GM18858 (cell line): ENCODE measurements around the gene ADGRG1.
A peak's percentile ranks its signal among the peaks of the same experiment; 100 is the strongest.

ENCODE experiments used
- ATAC-seq: cut with Tn5 transposase; IDR thresholded peaks from one replicate; pipeline ENCODE4 v1.9.1; 2021; ENCODE audit not compliant: unreplicated experiment

Gene ADGRG1

DNA sequence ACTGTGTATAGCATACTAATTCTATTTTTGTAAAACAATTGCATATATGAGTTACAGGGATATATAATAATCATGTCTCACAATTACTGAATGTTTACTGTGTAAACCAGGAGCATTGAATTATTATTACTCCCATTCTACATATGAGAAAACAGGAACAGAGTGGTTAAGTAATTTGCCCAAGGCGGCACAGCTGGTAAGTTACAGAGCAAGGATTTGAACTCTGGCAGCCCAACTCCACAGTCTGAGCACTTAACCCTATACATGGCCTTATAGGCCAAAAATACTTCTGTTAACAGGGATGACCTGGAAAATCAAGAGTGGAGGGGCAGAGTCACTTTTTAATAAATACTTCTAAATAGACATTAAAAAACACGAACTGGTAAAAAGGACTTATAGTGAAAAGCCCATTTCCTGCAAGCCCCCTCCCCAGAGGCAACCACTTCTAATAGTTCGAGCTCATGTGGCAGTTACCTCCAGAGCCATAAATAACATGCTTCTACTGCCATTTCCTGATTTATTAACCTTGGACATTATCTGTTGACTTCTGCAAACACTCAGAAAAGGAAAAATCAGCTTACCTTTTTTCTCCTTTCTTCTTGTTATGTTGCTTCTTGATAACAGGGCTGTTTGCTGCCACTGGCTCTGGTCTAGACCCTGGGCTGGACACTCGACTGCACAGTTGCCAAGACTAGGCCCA, 22.1 kb upstream of the ADGRG1 start:
- ATAC-seq, result no peak

DNA sequence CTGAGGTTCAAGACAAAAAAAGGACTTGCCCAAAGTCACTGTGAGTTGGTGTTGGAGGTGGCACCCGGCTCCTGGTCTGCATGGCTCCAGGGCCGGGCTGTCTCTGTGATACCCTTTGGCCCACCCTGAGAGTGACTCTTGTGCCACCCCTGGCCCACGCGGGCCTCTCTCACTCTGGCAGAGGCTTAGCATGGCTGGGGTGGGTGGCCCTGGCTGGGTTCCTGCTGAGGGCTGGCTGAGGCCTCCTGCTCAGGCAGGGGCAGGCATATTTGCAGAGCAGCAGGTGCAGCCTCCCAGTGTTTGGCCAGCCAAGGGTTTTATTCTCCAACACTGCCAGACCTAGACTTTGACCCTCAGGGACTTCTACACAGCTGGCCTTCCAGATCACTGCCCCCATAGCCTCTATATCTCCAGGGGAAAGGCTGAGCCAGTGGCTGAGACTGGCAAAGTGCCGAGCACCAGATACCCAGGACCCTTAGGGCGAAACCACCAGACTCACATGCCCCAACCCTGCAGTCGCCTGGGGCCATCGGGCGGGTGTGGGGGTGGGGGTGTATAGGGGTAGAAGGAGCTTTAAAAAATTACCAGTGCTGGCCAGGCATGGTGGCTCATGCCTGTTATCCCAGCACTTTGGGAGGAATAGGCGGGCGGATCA, 21.5 kb upstream of the ADGRG1 start:
- no peak for ATAC-seq

DNA sequence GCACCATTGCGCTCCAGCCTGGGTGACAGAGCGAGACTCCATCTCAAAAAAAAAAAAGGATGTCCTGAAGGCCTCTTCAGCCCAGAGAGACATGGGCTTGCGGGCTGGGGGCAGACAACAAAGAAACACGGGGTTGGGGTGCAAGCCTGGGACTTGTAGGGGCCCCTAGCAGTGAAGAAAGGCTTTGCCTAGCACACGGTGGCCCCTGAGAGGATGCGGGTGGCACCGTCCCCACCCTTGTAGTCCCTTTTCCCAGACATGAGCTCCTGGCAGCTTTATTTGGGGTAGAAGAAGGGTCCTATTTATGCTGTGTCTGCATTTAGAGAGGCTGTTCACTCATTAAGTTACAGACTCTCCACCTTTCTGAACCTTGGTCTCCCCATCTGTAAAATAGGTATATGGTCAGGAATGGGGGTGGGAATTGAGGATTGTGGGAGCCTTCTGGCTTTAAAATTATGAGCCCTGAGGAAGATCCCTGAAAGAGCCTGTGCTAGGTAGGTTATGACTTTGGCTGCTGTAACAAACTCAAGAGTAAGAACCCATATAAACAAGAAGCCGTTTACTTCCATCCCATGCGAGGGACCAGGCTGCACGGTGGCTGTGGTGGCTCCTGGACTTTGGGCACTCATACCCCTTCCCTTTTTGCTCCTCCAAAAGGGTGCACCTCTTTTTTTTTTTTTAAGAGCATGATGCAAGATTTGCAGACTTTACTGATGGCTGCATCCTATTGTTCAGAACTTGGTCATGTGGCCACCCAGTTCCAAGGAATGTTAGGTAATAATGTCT, 20.6 kb upstream of the ADGRG1 start:
- no peak for ATAC-seq

DNA sequence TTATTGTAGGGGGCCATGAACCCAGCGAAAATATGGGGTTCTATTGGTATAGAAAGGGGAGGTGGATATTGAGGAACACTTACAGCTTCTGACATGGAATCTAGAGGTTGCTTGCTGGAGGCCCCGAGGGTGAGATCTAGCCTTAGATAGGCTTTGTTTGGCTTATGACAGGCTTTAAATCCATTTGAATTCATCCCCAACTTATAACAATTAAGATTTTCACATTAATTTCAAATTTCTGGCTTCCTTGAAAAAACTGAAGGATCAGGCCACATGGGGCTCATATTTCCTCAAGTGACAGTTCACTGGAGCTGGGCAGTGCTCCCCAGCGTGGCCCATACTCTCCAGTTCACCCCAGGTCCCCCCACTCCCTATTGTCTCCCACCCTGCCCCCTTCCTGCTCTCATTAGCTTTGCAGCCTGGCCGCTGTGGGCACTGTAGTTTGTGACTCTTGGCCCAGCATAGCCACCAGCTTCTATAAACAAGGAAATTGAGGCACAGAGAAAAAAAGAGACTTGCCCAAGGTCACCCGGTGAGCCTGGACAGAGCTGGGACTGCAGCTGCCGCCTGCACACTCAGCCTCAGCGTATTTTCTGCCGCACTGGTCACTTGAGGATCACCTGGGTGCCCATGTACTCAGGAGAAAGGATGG, 19.8 kb upstream of the ADGRG1 start:
- ATAC-seq, result no peak

DNA sequence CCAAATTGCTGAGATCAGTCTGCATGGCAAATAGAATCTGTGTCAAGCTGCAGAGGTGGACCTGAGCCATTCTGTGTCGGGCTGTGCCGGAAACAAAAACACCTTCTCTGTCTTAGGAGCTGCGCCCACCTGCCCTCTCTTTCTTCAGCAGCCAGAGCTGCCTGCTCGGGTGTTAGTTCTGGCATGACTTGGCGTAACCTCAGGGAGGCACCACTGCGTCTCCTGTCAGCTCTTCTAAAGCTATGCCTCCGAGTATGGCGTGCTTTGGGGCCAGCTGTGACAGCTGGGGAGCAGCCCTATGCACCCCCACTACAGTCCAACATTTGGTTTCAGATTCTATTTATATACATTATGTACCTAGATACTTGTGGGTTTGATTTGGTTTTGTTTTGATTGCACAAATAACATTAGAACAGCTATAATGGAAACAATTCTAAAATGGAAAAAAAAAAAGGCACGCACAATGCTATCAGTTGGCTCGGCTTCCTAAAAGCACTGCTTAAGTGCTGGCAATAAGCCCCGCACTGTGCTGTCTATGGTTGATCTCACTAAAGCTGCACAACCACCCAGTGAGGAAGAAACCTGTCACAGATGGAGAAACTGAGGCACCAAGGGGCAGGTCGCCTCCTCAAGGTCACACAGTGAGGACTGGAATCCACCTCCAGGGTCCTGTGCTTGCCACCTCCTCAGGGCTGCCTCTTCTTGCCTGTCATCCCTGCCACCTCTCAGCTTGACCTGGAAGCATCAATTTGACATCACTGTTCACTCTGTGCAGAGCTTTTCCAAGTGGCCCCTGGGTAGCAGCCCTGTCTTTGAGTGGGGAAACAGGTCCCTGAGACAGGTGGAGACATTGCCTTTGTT, 18.7 kb upstream of the ADGRG1 start:
- peak; percentile 92 for ATAC-seq

DNA sequence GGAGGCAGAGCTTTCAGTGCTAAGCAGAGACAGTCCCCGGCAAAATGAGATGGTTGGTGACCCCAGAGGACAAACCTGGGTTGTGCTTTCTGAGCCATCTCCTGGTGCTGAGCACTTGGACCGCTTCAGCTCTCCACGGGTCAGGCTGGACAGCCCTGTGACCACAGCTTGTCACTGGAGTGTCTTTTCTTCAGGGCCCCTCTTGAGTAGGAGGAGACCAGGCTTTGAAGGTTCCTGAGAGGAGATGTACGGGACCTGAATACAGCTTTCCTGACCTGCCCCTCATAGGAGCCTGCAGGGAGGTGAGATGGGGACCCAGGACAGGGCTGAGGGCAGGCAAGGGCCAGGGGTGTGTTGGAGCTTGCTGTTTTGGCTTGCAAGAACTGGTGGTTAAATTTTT, 17.8 kb upstream of the ADGRG1 start:
- ATAC-seq, result no peak

DNA sequence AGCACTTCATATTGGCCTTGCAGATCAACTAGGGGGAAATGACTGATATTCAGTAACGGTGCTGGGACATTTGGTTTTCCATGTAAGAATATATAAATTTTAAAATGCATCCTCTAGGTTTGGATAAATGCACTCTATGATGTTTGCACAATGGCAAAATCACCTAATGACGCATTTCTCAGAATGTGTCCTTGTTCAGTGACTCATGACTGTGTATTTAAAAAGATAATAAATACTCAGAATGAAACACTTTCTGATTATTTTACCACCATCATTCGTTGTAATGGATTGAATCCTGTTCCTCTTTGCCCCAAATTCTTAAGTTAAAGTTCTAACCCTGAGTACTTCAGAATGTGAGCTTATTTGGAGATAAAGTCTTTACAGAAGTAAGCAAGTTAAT, 17.2 kb upstream of the ADGRG1 start:
- no peak for ATAC-seq

DNA sequence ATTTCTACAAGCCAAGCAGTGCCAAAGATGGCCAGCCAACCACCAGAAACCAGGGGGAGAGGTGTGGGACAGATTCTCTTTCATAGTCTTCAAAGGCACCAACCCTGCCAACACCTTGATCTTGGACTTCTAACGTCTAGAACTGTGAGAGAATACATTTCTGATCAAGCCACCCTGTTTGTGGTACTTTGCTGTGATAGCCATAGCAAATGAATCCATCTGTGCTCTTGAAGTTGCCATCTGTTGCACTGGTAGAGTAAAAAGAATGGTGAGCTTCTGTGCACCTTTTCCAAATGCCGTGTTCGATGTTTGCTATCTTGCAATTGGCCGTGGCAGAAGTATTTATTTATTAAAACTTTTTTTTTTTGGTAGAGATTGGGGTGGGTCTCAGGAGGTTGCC, 16.7 kb upstream of the ADGRG1 start:
- ATAC-seq, result no peak

DNA sequence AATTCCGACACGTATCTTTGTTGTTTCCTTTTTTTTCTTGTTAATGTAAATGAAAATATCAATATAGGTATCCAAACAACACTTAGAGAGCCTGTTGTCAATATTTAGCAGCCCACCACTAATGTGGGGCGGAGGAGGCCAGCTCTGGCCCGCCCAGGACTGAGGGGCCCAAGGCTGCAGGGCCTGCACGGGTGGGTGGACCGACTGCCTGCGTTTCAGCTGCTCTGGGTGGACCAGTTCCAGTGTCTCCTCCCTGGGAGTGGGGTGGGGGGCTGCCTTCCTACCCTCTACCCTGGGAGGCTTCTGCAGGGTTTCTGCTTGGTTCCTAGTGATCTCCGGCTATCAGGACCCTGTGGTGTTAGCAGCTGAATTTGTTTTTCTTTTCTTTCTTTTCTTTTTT, 15.9 kb upstream of the ADGRG1 start:
- no peak for ATAC-seq

DNA sequence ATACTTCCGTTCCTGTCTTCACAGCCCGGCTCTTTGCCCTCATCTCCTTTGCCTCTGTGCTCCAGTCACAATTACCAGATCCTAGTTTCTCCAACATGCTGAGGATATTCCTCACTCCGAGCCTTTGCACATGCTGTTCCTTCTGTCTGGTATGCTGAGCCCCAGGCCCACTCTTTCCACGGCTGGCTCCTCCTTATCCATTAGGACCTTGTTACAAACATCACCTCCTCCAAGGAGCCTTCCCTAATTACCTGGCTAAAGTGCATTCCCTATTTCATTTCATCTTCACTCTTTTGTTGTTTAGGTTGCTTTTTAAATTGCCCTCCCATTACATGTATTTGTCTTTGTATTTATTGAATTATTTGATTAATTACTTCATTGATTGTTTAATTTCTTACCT, 14.9 kb upstream of the ADGRG1 start:
- no peak for ATAC-seq

DNA sequence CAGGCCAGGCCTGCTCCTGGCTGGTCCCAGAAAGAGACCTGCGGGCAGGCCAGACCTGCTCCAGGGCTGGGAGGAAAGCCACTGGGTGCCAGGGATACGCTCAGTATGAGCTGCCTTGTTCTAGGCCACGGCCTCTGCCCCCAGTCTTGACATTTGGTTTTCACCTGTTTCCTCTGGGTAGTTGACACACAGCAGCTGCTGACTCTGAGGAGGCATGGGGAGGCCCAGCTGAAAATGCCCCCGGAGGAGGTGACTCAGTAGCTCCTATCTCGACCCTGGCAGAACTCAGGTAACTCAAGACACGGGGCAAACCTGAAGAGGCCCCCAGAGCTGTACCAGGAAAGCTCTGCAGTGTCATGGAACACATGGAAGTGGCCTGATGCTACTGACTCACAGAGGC, 13.9 kb upstream of the ADGRG1 start:
- no peak for ATAC-seq

DNA sequence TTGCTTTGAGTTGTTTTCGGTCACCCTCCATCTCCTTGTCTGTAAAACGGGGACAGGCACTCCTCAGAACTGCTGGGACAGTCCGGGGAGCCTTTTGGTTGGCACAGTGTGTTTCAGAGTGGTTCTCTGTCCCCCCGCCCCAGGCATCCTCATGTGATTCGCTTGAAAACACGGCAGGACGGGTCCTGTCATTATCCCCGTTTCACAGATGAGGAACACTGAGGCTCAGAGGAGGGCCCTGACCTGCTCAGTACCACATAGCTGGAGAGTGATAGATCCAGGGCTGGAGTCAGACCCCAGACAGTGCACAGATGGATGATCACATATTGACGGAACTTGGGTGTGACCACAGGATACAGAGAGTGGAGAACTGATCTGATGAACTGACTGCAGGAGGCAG, 13.5 kb upstream of the ADGRG1 start:
- no peak for ATAC-seq

DNA sequence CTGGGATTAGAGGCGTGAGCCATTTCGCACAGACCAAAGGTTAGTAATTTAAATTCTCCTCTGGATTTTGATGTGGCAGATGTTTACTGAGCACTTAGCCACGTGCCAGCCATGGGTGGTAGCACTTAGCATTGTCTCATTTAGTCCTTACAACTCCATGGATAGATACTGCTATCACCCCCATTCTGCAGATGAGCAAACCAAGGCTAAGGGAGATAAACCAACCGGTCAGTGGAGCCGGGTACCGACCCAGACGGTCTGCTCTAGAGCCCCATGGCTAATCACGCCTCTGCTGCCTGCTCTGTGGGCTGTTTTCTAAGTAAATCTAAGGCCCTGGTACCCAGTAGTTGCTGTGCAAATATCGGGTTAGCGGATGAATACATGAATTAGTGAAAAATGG, 12.6 kb upstream of the ADGRG1 start:
- ATAC-seq, result no peak

DNA sequence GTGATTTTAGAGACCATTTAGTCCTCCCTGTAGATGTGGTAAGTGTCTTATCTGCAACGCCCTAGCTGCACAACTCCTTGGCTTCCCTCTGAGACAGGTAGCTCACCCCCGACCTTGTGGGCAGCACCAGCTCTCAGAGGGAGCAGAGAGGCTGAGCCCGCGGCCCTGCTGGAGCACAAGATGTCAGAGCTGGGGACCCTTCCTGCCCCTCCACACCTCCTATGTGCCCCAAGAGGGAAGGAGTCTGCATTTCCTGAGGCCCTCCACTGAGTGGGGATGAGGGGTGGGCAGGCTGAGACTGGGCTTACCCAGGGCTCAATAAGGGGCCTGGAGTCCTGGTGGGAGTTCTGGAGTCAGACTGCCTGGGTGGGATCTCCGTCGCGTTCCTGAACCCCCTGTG, 12.2 kb upstream of the ADGRG1 start:
- no peak for ATAC-seq

DNA sequence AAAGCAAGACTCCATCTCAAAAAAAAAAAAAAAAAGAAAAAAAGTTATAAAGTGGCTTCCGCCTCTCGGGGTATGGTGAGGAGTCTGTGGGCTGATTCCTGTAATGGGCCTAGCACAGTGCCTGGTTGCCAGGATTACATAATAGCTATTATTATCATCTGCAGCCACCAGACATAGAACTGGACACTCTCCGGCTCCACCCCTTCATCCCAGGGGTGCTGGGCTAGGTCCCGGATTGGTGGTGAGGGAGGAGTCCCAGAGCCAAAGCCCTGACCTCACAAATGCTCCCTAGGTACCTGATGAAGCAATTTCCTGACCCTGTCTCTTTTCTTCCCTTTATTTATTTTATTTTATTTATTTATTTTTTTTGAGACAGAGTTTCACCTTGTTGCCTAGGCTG, 11.6 kb upstream of the ADGRG1 start:
- no peak for ATAC-seq

DNA sequence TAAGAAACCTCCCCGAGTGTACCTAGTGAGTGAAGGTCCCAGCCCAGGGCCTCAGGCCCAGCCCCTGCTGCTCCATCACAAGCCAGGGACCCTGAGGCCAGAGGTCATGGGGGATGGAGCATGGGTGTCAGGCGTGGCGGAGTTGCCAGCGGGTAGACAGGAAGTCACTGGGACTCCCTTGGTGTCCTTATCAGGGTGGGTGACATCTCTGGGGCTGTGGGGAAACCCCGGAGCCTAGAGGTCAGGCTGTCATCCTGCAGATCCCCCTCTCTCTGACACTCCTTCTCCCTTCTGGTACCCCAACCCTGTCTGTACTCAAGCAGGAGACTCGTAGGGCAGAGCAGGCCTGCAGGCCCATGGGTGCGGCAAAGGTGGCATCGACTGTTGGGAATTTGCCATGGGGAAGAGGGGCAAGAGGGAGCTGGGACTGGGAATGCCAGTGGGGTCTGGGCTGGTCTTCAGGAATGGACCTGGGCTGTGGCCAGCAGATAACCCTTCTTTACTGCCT, 10.8 kb upstream of the ADGRG1 start:
- ATAC-seq, result no peak

DNA sequence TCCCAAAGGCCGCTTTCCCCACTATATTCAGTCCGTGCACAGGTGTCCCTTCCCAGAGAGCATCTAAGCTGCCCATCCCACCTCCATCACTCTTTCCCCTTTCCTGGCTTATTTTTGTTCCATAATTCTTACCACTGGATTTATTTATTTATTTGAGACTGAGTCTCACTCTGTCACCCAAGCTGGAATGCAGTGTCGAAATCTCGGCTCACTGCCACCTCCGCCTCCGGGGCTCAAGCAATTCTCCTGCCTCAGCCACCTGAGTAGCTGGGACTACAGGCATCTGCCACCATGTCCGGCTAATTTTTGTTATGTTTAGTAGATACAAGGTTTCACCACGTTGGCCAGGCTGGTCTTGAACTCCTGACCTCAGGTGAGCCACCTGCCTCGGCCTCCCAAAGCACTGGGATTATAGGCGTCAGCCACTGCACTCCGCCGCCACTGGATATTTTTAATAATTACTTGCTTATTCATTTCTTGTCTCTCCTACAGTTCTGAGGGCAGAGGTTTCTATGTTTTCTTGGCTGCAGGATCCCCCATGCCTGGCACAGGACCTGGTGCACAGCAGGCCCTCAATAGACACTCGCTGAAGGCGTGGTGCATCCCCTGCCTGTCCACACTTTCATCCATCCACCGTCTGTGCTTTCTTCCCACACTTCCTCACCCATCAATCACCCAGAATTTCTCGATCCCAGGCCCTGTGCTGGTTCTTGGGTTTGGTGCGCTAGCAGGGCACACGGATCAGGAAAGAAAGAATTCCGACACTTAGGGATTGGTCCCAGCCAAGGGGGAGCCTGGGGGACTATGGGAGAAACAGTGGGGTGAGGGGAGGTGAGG, 9.9 kb upstream of the ADGRG1 start:
- no peak for ATAC-seq

DNA sequence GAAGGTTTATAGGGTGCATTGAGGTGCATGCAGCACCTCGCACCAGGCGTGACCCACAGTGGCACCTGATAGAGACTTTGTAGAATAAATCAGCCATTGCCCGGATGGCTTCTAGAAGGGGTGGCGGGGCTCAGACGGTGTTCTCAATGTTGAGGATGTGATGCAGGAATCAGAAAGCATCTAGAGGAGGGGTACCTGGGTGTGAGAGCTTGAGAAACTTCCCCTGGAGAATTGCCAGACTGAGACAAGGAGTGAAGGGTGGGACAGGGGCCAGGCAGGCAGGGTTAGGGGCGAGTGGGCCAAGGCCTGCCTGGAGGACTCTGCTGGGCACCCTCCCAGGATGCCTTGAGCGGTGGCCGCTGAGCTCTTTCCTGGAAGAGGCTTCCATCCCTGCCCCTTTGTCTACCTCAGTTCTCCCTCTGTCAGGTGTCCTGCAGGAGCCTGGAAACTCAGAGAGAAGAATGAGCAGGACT, 9.3 kb upstream of the ADGRG1 start:
- ATAC-seq, result no peak

DNA sequence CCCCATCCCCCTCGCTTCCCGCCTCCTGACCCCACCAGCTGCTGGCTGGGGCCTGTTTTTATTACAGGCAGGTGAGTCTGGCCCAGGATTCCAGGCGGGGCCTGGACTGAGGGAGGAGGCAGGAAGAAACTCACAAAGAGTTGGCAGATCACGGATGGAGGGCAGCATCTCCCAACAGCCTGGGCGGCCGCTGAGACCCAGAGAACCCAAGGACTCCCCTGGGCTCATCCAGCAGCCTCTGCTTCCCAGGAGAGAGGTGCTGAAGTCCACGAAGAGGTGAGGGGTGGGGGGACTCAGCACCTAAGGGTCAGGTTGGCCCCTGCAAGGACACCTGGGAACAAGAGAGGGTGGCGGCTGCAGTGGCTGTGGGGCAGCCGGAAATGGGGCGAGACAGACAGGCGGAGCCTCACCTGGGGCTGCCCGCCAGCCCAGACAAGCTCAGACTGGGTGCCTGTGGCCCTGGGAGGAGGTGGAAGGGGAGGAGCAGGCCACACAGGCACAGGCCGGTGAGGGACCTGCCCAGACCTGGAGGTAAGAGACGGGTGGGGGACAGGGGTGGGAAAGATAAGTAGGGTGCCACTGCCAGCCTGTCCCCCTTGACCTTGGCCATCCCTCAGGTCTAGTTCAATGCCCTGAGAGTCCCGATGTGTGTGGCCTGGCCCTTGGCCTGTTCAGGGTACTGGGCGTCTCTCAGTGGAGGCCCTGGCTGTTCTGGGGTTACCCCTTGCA, 8.7 kb upstream of the ADGRG1 start:
- ATAC-seq, result no peak
